DMS114 treated with DMSO at 0.1 percent for 48 hours (cell line): ENCODE data around the gene SPINT1.
A peak's percentile ranks its signal among the peaks of the same experiment; 100 is the strongest.

ENCODE experiments used
- DNase-seq: peaks from one replicate; lab custom pipeline; 2025; ENCODE audit not compliant: unreplicated experiment; lab: John Stamatoyannopoulos, UW

Gene SPINT1

DNA sequence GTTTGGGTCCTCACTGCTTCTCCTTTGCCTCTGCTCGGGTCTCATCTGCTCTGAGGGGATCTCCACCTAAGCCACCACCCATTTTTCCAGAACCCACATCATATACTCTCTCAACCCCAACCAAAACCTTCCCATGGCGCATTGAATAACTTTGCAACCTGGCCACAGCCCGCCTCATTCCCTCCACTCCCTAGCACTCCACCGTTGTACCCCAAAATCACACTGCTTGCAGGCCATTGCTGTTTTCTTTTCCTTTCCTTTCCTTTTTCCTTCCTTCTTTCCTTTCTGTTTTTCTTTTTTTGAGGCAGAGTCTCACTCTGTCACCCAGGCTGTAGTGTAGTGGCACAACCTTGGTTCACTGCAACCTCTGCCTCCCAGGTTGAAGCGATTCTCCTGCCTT, 47.3 kb downstream of the SPINT1 start:
- DNase-seq: no peak

DNA sequence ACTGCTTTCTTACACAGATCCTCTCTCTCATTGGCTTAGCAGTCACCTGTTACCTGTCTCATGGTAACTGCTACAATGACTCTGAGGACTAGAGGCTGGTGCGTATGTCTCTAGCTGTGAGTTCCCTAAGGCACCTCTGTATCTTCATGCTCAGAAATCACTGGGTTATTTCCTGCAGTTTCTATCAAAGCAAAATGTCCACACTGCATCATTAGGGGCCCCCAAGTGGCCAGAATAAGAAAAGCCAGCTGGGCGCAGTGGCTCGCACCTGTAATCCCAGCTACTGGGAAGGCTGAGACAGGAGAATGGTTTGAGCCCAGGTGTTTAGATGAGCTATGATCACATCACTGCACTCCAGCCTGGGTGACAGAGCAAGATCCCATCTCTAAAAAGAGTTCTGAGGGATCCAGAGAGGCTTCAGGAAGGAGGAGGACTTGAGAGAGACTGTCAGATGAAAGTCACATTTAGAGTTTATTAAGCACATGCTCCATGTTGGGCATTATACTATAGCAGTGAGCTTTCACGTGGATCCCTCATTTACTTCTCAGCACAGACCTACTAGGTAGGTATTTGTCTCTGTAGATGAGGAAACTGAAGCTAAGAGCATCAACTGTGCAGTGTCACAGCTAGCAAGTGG, 48.1 kb downstream of the SPINT1 start:
- DNase-seq: no peak

DNA sequence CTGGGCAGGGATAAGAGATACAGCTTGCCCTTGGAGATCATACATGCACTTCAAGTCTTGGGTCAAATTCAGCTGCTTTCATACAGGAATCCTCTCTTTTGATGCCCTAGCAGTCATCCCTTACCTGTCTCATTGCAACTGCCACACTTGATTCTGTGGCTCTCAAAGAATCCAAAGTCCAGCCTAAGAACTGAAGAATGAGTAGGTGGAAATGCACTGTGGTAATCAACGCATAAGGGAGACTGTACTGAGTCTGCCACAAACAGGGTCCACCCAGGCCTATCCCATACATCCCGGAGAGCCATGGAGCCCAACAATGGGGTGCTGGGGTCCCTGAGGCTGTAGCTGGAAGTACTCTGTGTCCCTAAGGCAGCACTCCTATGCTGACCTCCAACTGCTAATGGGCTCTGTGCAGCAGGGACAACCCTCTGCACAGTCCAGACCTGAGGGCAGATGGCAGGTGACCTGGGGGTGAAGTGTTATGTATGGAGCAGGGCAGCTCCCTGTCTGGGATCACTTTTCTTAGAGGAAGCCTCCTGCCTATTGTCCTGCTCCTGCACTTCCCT, 48.7 kb downstream of the SPINT1 start:
- DNase-seq: no peak

DNA sequence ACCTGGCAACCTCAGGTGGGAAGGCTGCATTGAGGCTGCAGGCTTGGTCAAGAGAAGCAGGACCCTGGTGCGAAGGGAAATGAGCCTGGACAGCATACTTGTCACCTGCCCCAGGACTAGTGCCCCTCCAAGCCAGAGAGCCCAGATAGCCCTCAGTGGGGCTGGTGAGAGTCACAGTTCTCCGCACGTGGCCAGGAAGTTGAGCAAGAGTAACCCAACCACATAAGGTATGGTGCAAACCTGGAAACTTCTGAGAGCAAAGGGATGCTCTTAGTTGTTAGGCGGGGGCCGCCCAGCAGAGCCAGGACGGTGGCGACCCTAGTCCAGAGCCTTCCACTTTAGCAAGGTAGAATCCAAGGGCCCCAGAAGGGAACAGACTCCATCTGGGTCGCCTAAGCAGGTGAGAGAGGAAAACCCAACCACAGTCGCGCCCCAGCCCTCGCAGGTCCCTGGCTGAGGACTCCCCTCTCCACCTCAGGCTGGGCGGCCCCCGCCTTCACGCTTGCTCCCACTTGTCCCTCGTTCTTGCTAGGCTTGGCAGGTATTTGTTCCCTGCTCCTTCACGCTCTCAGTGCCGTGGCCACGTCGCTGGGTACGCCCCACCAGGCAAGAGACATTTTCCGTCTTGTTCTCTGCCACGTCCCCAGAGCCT, 49.3 kb downstream of the SPINT1 start:
- no peak for DNase-seq

DNA sequence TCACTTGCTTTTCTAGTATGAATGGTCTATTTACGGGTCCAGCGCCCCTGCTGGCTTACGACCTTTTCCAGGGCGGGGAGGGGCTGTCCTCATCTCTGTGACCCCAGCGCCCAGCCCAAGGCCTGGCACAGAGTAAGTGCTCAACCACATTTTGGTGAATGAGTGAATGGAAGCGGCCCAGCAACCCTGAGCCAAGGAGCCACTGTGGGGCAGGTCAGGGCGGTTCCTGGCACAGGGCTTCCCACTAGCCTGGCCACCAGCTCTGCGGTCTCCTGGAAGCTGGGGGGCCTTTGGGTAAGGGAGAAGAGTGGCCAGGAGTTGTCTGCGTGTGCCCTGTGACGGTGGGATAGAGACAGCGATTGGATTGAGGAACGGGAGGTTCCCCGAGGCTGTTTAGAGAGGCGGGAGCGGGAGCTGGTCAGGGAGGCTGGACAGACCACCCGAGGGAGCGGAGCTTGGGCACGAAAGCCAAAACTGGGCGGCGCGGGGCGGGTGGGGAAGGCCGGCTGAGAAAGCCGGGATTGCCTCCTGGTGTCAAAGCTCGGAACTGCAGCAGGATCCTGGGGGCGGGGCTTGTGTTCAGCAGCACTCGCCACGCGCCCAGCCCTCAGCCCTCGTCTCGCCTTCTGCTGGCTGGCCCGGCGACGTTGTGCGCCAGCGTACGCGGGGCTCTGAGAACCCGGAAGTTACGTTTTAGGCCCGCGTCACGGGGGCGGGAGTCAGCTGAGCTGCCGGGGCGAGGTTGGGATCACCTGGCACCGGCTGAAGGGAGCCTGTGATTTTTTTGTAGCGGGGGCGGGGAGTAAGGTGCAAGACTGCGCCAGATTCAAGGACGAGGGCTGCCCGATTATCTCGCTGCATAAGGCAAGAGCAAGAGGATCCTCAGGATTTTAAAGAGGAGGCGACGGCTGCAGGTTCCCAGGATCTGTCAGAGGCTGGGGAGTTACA, 50.2 kb downstream of the SPINT1 start, which contains the start of gene VPS18:
Gene VPS18, plus strand, starts transcription at position 718 of the 948 bp plus-strand sequence. CDS start 319 bp downstream, outside the sequence.
- peak; percentile 93 for DNase-seq

DNA sequence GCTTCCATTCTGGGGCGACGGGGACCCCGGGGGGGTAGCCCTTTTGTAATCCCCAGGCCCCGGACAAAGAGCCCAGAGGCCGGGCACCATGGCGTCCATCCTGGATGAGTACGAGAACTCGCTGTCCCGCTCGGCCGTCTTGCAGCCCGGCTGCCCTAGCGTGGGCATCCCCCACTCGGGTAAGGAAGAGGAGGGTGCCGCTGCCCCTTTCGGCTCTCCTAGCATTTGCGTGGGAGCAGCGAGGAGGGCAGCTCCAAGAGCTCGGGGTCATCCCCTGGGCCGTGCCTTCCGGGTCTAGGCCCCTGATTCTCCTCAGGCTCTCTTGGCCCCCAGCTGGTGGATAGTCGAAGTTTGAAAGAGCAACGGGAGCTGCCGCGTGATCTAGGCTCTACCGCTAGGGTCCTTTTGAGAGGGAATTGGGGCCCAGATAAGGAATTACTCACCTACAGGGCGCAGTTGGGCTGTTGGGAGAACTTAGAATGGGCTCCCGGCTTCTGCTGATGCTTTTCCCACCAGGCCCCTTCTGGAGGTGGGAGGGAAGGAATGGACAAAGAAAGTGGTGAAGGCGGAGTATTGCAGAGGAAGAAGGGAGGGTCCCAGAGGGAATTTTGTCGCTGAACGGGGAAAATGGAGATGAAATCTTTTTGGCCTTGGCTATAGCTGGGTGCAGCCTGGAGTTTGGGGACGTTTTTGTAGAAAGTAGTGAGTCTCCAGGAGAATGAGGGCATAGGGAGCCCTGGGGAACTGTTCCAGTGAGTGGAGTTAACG, 51.0 kb downstream of the SPINT1 start:
- DNase-seq: peak; percentile 75

DNA sequence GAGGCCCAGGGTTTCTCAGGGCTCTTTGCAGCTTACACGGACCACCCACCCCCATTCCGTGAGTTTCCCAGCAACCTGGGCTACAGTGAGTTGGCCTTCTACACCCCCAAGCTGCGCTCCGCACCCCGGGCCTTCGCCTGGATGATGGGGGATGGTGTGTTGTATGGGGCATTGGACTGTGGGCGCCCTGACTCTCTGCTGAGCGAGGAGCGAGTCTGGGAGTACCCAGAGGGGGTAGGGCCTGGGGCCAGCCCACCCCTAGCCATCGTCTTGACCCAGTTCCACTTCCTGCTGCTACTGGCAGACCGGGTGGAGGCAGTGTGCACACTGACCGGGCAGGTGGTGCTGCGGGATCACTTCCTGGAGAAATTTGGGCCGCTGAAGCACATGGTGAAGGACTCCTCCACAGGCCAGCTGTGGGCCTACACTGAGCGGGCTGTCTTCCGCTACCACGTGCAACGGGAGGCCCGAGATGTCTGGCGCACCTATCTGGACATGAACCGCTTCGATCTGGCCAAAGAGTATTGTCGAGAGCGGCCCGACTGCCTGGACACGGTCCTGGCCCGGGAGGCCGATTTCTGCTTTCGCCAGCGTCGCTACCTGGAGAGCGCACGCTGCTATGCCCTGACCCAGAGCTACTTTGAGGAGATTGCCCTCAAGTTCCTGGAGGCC, 55.8 kb downstream of the SPINT1 start:
- DNase-seq: no peak

DNA sequence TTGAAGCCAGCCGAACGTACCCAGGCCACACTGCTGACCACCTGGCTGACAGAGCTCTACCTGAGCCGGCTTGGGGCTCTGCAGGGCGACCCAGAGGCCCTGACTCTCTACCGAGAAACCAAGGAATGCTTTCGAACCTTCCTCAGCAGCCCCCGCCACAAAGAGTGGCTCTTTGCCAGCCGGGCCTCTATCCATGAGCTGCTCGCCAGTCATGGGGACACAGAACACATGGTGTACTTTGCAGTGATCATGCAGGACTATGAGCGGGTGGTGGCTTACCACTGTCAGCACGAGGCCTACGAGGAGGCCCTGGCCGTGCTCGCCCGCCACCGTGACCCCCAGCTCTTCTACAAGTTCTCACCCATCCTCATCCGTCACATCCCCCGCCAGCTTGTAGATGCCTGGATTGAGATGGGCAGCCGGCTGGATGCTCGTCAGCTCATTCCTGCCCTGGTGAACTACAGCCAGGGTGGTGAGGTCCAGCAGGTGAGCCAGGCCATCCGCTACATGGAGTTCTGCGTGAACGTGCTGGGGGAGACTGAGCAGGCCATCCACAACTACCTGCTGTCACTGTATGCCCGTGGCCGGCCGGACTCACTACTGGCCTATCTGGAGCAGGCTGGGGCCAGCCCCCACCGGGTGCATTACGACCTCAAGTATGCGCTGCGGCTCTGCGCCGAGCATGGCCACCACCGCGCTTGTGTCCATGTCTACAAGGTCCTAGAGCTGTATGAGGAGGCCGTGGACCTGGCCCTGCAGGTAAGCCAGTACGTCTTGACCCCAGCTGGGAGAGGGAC, 56.6 kb downstream of the SPINT1 start:
- no peak for DNase-seq

DNA sequence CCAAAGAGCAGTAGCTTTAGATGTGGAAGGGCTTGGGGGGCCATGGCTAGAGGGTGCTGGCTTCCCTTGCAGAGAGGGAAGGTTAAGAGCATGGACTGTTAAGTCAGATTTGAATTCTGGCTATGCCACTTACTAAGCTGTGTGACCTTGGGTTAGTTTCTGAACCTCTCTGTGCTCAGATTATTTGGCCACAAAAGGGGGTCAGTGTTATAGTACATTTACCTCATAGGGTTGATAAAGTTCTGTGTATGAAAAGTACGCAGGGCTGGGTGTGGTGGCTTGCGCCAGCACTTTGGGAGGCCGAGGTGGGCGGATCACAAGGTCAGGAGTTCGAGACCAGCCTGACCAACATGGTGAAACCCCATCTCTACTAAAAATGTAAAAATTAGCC, 57.2 kb downstream of the SPINT1 start:
- DNase-seq: no peak

DNA sequence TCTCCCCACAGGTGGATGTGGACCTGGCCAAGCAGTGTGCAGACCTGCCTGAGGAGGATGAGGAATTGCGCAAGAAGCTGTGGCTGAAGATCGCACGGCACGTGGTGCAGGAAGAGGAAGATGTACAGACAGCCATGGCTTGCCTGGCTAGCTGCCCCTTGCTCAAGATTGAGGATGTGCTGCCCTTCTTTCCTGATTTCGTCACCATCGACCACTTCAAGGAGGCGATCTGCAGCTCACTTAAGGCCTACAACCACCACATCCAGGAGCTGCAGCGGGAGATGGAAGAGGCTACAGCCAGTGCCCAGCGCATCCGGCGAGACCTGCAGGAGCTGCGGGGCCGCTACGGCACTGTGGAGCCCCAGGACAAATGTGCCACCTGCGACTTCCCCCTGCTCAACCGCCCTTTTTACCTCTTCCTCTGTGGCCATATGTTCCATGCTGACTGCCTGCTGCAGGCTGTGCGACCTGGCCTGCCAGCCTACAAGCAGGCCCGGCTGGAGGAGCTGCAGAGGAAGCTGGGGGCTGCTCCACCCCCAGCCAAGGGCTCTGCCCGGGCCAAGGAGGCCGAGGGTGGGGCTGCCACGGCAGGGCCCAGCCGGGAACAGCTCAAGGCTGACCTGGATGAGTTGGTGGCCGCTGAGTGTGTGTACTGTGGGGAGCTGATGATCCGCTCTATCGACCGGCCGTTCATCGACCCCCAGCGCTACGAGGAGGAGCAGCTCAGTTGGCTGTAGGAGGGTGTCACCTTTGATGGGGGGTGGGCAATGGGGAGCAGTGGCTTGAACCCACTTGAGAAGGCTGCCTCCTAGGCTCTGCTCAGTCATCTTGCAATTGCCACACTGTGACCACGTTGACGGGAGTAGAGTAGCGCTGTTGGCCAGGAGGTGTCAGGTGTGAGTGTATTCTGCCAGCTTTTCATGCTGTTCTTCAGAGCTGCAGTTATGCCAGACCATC, 59.0 kb downstream of the SPINT1 start:
- DNase-seq: no peak

DNA sequence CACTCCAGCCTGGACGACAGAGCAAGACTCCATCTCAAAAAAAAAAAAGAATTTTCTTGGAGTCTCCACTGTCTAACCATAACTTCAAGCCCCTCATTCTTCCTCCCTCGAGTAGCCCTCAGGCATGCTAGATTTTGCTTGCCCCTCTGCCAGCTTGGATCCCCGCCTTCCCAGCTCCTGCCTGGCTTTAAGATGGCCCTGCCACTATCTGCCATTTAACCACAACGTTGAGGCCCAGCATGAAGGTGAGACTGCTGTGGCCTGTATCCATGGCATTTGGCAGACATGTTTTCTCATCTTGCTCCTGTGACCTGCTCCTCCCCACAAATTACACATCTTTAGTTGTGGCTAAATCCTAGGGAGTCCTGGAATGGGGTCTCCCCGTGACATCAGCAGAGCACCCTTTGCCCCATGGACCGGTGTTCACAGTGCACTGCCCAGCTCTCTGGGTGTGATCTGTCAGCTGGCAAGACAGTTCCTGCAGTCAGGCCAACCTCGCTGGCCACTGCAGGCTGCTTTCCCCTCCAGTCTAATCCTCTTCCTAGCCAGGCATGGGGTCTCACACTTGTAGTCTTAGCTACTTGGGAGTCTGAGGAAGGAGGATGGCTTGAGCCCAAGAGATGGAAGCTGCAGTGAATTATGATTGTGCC, 60.8 kb downstream of the SPINT1 start:
- no peak for DNase-seq

DNA sequence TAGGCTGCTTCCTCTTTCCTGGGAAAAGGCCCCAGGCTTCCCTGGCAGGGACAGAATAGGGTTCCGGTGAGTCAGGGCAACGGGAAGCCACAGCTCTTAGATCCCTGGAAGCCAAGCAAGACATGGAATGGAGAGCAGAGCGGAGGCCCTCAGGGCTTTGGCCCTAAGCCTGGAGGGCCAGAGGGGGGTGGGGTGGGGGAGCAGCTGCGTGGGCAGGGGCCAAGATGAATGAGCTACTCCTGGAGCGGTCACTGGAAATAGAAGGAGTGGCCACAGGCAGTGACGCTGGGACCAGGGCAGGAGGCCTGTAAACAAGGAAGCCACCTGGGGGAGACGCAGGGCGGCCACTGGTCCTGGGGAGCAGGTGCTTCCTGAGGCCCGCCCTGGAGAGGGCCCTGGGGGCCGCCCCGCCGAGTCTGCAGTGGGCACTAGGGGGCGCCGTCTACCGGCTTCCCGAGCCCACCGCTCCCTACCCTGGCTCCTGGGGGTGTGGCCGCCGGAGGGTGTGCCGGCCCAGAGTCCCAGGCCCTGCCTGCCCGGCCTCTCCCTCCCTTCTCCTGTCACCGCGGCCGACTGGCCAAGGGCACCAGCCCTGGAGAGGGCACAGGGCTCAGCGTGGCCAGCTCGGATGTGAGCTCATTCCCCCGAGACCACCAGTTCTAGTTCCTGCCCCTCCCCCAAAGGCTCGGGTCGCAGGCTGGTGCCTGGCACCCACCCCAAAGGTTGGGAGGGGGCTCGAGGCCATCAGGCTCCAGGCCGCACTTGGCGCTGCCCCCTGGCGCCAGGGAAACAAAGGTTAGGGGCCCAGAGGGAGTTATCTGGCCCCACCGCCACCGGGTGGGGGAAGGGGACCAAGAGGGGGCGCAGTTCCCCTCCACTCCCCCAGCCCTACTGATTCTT, 62.5 kb downstream of the SPINT1 start:
- DNase-seq: peak; percentile 47

DNA sequence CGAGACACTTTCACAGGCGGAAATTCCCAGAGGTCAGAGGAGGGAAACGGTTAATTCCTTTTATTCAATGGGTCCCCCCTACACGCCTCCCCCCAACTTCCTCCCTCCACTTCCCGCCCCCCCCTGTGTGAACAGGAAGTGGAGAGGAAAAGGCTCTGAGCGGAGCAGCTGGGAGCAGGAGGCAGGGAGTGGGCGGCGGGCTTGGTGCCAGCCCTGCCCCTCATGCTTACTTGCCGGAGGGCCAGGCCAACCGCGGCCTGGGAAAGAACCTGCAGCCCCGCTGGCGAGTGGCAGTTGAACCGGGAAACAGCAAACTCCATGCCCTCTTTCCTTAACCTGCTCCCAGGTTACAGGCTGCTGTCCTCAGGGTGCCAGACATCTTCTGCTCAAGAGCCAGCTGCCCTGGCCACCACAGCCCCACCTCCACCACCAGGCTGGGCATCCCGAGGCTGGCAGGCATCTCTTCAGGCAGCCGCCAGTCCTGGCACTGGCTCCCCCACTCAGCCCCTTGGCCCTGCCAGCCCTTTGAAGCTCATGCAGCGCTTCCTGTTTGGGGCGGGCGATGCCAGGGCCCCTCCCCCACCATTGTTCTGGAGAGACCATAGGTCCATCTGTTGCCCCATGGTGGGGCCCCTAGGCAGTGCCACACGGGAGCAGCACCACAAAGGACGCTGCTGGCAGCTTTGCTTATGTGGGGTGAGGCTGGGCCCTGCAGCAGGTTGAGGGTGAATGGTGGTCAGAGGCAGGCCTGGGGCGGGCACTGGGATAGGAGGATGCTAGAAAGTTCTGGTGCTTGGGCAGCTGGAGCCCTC, 63.3 kb downstream of the SPINT1 start:
- DNase-seq: no peak
